ENCODE data around the gene ABCA13.
A peak's percentile ranks its signal among the peaks of the same experiment; 100 is the strongest.

ABCA13 gene

DNA sequence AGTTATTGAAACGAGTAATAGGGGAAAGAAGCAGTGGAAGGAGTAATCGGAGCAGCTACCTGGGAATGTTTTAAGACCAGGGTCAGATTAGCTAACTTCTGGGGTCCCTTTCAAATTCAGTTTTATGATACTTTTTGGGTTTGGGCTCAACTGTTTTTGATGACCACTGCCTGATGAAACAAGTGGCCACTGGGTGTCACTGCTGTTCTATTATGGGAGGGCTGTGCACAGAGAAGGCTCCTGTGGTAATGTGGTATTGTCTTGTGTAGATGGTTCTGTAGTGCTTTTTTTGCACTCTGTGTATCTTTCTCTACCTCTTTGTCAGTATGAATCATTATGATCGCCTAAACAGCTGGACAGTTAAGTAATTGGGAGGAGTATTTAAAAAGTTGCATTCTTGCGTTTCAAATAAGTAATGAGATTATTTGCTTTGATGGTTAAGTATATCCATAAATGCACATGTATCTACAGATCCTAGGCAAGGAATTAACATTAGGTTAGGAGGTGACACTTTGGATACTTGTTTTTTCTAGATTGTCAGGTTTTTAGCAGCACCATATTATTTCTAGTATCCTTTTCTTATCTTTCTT is 128.4 kb downstream of the ABCA13 start:
- Histone ChIP-seq H3K4me3 (replicated peaks; ENCODE audit: insufficient read depth, low read length) (no peak overlapping the region), H3K27me3 (ENCODE audit: insufficient read depth, poor library complexity, severe bottlenecking) (no peaks in the 10 kb centered on the region), H3K27ac (replicated peaks) (no peak overlapping the region)
- peak; percentile 4 to 68 for DNase-seq (ENCODE audit: low read depth in 1 of 2, low spot score in 1 of 2)
- TF ChIP-seq REST (IDR thresholded peaks at IDR 0.05; ENCODE audit: insufficient replicate concordance, low read depth), result no peak
- TF ChIP-seq, protein P1, sequence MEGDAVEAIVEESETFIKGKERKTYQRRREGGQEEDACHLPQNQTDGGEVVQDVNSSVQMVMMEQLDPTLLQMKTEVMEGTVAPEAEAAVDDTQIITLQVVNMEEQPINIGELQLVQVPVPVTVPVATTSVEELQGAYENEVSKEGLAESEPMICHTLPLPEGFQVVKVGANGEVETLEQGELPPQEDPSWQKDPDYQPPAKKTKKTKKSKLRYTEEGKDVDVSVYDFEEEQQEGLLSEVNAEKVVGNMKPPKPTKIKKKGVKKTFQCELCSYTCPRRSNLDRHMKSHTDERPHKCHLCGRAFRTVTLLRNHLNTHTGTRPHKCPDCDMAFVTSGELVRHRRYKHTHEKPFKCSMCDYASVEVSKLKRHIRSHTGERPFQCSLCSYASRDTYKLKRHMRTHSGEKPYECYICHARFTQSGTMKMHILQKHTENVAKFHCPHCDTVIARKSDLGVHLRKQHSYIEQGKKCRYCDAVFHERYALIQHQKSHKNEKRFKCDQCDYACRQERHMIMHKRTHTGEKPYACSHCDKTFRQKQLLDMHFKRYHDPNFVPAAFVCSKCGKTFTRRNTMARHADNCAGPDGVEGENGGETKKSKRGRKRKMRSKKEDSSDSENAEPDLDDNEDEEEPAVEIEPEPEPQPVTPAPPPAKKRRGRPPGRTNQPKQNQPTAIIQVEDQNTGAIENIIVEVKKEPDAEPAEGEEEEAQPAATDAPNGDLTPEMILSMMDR (IDR thresholded peaks at IDR 0.05; ENCODE audit: insufficient read depth, low read length), result peak; percentile 63

DNA sequence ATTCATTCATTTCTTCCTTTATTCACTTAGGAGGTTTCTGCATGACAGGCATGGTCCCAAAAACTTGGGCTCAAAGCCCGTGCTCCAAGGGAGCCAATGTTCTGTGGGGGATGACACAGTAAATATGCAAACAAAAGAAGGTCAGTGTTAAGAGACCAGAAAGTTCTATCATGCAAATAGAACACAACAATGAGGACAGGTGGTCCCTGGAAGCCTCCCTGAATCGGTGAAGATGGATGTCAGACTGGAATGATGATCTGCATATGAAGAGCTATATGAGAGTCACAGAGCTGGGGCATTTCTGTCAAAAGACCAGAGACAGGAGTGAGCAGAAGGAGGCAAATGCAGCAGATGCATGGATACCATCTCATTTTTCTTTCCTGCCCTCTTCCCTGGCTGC is 129.0 kb downstream of the ABCA13 start:
- Histone ChIP-seq H3K4me3 (replicated peaks; ENCODE audit: insufficient read depth, low read length) (no peak overlapping the region), H3K27me3 (ENCODE audit: insufficient read depth, poor library complexity, severe bottlenecking) (no peaks in the 10 kb centered on the region), H3K27ac (replicated peaks) (no peak overlapping the region)
- no peak for DNase-seq (ENCODE audit: low read depth in 1 of 2, low spot score in 1 of 2)
- TF ChIP-seq POLR2AphosphoS5 (IDR thresholded peaks at IDR 0.05; ENCODE audit: low read depth), result no peak
- TF ChIP-seq GABPA (IDR thresholded peaks at IDR 0.05; ENCODE audit: low read depth), result no peak
- no peak for TF ChIP-seq REST (IDR thresholded peaks at IDR 0.05; ENCODE audit: insufficient replicate concordance, low read depth)
- TF ChIP-seq, protein P1 (IDR thresholded peaks at IDR 0.05; ENCODE audit: insufficient read depth, low read length), result no peak
- no peak for TF ChIP-seq SPI1 (IDR thresholded peaks at IDR 0.05; ENCODE audit: borderline replicate concordance, low read depth)

DNA sequence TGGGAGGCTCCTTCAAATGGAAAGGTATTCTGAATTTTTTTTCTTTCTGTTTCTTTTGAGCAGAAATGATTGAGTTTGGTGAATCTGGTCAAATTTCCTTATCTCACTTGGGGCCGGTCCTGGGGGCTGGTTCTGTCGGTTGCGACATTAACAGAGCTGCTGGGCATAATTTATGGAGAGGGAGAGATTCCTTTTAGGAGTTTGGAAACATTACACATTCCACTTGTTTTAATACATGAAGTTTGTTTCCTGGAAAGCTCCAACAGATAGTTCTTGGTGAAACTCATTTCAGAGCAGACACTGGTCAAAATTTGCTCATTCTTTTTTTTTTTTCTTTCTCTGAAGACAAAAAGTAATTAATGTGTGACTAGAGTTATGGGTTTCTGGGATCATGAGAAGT is 129.9 kb downstream of the ABCA13 start:
- H3K27me3 ChIP-seq (ENCODE audit: insufficient read depth, poor library complexity, severe bottlenecking), result no peaks in the 10 kb centered on the region
- DNase-seq (ENCODE audit: low read depth in 1 of 2, low spot score in 1 of 2), result no peak
- H3K27ac ChIP-seq (replicated peaks), result no peak overlapping the region
- no peak overlapping the region for H3K4me3 ChIP-seq (replicated peaks; ENCODE audit: insufficient read depth, low read length)
- TF ChIP-seq REST (IDR thresholded peaks at IDR 0.05; ENCODE audit: insufficient replicate concordance, low read depth) (no peak), GABPA (IDR thresholded peaks at IDR 0.05; ENCODE audit: low read depth) (no peak)
- TF ChIP-seq, protein P1 (IDR thresholded peaks at IDR 0.05; ENCODE audit: insufficient read depth, low read length), result no peak
